Fibroblast of lung (primary cell): ENCODE measurements around the gene AGR3. TPM values are rescaled to one million over a fixed set of nuclear protein-coding genes. Genes with fewer than 3 reads are reported as not detected.

Experiments used
- DNase-seq, 2 donors: peaks; one replicate each; pipeline versions ENCODE4 v3.0.0 to v3.0.0-alpha.2; 2010; ENCODE audit warnings: low read depth in 2 of 2
- H2AFZ ChIP-seq: 2 replicates; pipeline ENCODE4 v1.5.1; 2012; ENCODE audit warnings: low read length, control low read depth, inconsistent platforms
- H3K27ac ChIP-seq: 2 replicates; pipeline ENCODE4 v1.5.1; 2011; ENCODE audit warnings: low read length, control low read depth; ENCODE audit not compliant: insufficient read depth
- H3K27me3 ChIP-seq: 2 replicates; pipeline ENCODE4 v1.5.1; 2011; ENCODE audit warnings: mild to moderate bottlenecking, low read length; ENCODE audit not compliant: control insufficient read depth, insufficient read depth
- H3K36me3 ChIP-seq: 2 replicates; pipeline ENCODE4 v1.5.1; 2011; ENCODE audit warnings: low read length; ENCODE audit not compliant: control insufficient read depth, insufficient read depth
- H3K4me1 ChIP-seq: 2 replicates; pipeline ENCODE4 v1.5.1; 2011; ENCODE audit warnings: low read length; ENCODE audit not compliant: control insufficient read depth, insufficient read depth; ENCODE audit errors: extremely low read depth
- H3K4me2 ChIP-seq: 2 replicates; pipeline ENCODE4 v1.5.1; 2011; ENCODE audit warnings: low read length, control low read depth; ENCODE audit not compliant: insufficient read depth; ENCODE audit errors: extremely low read depth
- H3K4me3 ChIP-seq, 4 experiments: fragments of 200-600 bp in 1 of 4; sonication (generic) in 1 of 4; replicated peaks in 1 of 4; 2 replicates each; pipeline ENCODE4 v1.5.1; 2011 to 2016; ENCODE audit warnings: low read length in 4 of 4, low read depth in 3 of 4, mild to moderate bottlenecking in 3 of 4, control low read depth in 2 of 4, inconsistent platforms in 1 of 4, mixed read lengths in 1 of 4; ENCODE audit not compliant: insufficient read depth in 1 of 4; ENCODE audit errors: control extremely low read depth in 1 of 4
- H3K79me2 ChIP-seq: 2 replicates; pipeline ENCODE4 v1.5.1; 2012; ENCODE audit warnings: mild to moderate bottlenecking, low read length, inconsistent platforms; ENCODE audit not compliant: control insufficient read depth, insufficient read depth
- H3K9ac ChIP-seq: 2 replicates; pipeline ENCODE4 v1.5.1; 2011; ENCODE audit warnings: mild to moderate bottlenecking, low read length, control low read depth; ENCODE audit not compliant: insufficient read depth
- H3K9me3 ChIP-seq: 2 replicates; pipeline ENCODE4 v1.5.1; 2012; ENCODE audit warnings: low read depth, low read length; ENCODE audit not compliant: control insufficient read depth, insufficient read depth
- H4K20me1 ChIP-seq: 2 replicates; pipeline ENCODE4 v1.5.1; 2011; ENCODE audit warnings: low read length; ENCODE audit not compliant: control insufficient read depth, insufficient read depth; ENCODE audit errors: extremely low read depth
- CTCF ChIP-seq, 2 donors: IDR thresholded peaks in 1 of 2; conservative IDR thresholded peaks in 1 of 2; 1 replicate in 1 of 2; 2 replicates in 1 of 2; pipeline ENCODE4 v1.5.1; 2011 to 2012; ENCODE audit warnings: low read length in 2 of 2, control low read depth in 1 of 2, inconsistent platforms in 1 of 2, low read depth in 1 of 2, mild to moderate bottlenecking in 1 of 2
- EZH2 ChIP-seq: IDR thresholded peaks from 2 replicates; pipeline ENCODE4 v1.5.1; 2012; ENCODE audit warnings: low read length, control low read depth, mild to moderate bottlenecking; ENCODE audit errors: missing control alignments
- polyA plus RNA-seq, 2 donors: library from polyadenylated mRNA; depleted of rRNA in 1 of 2; stranded (reverse) in 1 of 2; unstranded in 1 of 2; fragments of >200 nt; gene quantifications; 2 replicates each; pipeline ENCODE4 v1.2.1, GENCODE V29; 2011 to 2012; ENCODE audit warnings: missing spikeins in 1 of 2
- total RNA-seq: library from RNA; depleted of rRNA; stranded (reverse); fragments of >200 nt; gene quantifications from 2 replicates; pipeline ENCODE4 v1.2.1, GENCODE V29; 2014

The AGR3 gene
- total and polyA plus RNA-seq, 2 donors (not counting 1 experiment from before 2014, with no cell fraction given): not detected

GRCh38 chr7:16926861-16927260 lies 45.1 kb upstream of the AGR3 start:
- Histone ChIP-seq H3K36me3 (no peaks in the 10 kb centered on the region), H3K4me2 (no peak overlapping the region), H3K4me1 (no peaks in the 10 kb centered on the region), H3K9me3 (no peaks in the 10 kb centered on the region), H3K4me3 (no peak overlapping the region), H3K27me3 (no peaks in the 10 kb centered on the region), H2AFZ (no peak overlapping the region), H4K20me1 (no peaks in the 10 kb centered on the region), H3K79me2 (no peaks in the 10 kb centered on the region), H3K27ac (no peak overlapping the region), H3K9ac (no peak overlapping the region)
- no peak for TF ChIP-seq EZH2
- no peak for TF ChIP-seq CTCF (conservative IDR thresholded peaks at IDR 0.05 in 1 of 2, IDR thresholded peaks at IDR 0.05 in 1 of 2; ENCODE audit: low read depth in 1 of 2, low read length in 2 of 2)
- no peak for DNase-seq

DNA sequence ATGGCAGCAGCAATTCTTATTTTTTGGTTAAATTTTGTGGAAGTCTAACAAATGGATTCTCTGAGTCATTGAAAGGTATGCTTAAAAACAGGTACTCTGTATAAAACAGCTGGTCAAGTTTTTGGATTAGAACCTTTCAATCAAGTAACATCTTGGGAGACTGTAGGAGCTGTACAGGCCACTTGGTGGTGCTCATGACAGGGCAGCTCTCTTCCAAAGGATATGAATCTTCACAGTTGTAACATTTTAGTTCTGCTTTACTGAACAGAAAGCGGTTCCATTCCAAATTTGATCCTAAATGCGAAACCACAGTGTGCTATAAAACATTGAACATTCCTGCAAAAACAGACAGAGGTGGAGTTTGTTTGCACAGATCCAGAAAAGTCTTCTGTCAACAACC lies 44.5 kb upstream of the AGR3 start:
- Histone ChIP-seq H3K4me2 (no peak overlapping the region), H3K9me3 (no peaks in the 10 kb centered on the region), H2AFZ (no peak overlapping the region), H3K9ac (no peak overlapping the region), H3K4me1 (no peaks in the 10 kb centered on the region), H4K20me1 (no peaks in the 10 kb centered on the region), H3K27me3 (no peaks in the 10 kb centered on the region), H3K4me3 (no peak overlapping the region), H3K79me2 (no peaks in the 10 kb centered on the region), H3K36me3 (no peaks in the 10 kb centered on the region), H3K27ac (no peak overlapping the region)
- peak; percentile 68 to 71 for DNase-seq
- TF ChIP-seq CTCF (conservative IDR thresholded peaks at IDR 0.05 in 1 of 2, IDR thresholded peaks at IDR 0.05 in 1 of 2; ENCODE audit: low read depth in 1 of 2, low read length in 2 of 2) (peak; percentile 75 to 86), EZH2 (no peak)

DNA sequence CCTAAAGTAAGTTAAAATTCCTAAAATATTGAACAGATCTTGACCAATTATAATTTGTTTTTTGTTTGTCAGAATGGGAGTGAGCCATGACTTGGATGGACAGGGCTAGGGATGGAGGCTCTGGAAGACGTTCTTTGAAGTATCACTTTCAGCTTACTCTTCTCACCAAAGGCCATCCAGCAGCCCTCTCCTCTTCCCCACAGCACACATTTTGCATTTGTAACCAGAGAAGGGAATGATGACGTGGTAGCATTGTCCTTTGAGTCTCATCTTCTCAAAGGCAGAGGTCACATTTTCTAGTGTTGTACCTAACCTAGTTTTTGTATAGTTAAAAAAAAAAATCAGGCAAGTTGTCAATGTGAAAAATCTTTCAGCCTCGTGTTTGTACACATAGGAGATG lies 43.8 kb upstream of the AGR3 start:
- no peak for TF ChIP-seq EZH2
- TF ChIP-seq CTCF (conservative IDR thresholded peaks at IDR 0.05 in 1 of 2, IDR thresholded peaks at IDR 0.05 in 1 of 2; ENCODE audit: low read depth in 1 of 2, low read length in 2 of 2): no peak
- Histone ChIP-seq H4K20me1 (no peaks in the 10 kb centered on the region), H3K27ac (no peak overlapping the region), H3K4me2 (no peak overlapping the region), H3K9me3 (no peaks in the 10 kb centered on the region), H3K4me3 (no peak overlapping the region), H3K9ac (no peak overlapping the region), H3K79me2 (no peaks in the 10 kb centered on the region), H3K36me3 (no peaks in the 10 kb centered on the region), H2AFZ (no peak overlapping the region), H3K27me3 (no peaks in the 10 kb centered on the region), H3K4me1 (no peaks in the 10 kb centered on the region)
- no peak for DNase-seq
